ENCODE data around the gene TMEM63B.
"Not testable (repeated sequence)": the region's sequence is repeated elsewhere in the genome, so short reads cannot be mapped to it uniquely, and the experiment has no call there.

The TMEM63B gene

GRCh38 chr6:44127186-44128019, at the start of gene TMEM63B, which contains the start of gene MRPL14:
TMEM63B (plus strand) TSS chr6:44127554; CDS start chr6:44134585, 7,031 bp downstream.
MRPL14 (minus strand) TSS chr6:44127452; CDS start chr6:44116611, 10,841 bp downstream.
- peak; percentile 80 to 90 for DNase-seq (ENCODE audit: low read depth in 2 of 2)

DNA sequence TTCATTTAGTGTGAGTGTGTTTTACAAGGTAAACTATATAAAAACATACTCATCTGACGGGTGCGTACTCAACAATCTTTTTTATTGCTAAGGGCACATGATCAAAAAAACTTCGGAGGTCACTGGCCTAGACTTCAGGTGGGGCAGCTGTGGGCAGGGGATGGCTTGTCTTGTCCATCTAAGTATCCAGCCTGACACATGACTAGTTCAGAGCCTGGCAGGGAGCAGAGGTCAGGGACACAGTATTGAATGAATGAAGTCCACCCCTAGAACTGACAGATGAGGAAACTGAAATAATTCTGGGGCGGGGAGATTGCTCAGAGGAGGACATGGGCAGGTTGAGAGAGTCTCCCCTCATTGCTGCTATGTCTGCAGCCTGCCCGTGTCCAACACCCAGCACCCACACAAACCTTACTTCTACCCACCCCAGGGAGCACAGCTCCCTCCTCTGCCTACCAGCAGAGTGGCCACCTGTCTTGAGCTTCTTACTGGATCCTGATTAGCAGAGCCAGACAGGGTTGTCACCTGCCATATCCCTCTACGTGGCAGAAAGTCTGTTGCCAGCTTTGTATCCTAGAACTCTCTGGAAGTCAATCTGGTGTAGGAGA, 49.0 kb upstream of the TMEM63B start:
- DNase-seq (ENCODE audit: low read depth in 2 of 2): no peak

- peak; percentile 30 to 45 for DNase-seq (ENCODE audit: low read depth in 2 of 2)
Measured at GRCh38 chr6:44078827-44079671, 48.3 kb upstream of the TMEM63B start.

DNA sequence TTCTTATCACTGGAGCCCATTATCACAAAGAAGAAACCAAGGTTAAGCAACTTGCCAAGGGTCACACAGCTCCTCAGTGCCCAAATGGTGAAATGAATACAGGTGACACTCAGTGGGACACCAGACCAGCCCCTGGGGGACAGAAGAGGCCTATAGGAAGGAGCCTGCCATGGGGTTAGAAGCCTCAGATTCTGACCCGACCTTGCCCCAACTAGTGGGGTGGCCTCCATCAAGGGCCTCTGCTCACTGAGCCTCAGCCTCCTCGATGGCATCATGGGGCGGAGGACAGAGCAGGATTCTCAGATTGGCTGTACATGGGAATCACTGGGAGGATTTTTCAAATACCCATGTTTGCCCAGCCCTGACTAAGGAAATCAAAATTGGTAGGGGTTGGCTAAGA, 47.7 kb upstream of the TMEM63B start:
- DNase-seq (ENCODE audit: low read depth in 2 of 2): no peak

- no peak for DNase-seq (ENCODE audit: low read depth in 2 of 2)
Measured at GRCh38 chr6:44080561-44081521, 46.5 kb upstream of the TMEM63B start.

GRCh38 chr6:44081753-44082152, 45.6 kb upstream of the TMEM63B start:
- DNase-seq (ENCODE audit: low read depth in 2 of 2): no peak

DNA sequence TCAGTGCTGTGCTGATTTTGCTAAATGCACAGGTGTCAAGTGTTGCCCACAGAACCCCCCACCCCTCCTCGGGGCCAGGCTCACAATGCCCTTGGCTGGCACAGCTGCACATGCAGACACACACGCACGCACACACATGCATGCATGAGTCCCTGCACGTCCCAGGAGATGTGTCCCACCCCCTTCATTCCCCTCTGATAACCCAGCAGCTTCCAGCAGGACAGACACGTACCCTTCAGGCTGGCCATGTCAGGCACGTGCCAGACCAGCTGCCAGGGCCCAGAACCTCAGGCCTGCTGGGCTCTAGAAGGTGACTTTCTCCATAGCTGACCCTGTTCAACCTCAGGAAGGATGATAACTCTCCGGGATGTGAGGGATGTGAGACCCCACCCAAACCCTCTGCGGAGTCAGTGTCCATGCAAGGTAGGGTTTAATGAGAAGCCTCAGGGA, 44.5 kb upstream of the TMEM63B start:
- no peak for DNase-seq (ENCODE audit: low read depth in 2 of 2)

DNA sequence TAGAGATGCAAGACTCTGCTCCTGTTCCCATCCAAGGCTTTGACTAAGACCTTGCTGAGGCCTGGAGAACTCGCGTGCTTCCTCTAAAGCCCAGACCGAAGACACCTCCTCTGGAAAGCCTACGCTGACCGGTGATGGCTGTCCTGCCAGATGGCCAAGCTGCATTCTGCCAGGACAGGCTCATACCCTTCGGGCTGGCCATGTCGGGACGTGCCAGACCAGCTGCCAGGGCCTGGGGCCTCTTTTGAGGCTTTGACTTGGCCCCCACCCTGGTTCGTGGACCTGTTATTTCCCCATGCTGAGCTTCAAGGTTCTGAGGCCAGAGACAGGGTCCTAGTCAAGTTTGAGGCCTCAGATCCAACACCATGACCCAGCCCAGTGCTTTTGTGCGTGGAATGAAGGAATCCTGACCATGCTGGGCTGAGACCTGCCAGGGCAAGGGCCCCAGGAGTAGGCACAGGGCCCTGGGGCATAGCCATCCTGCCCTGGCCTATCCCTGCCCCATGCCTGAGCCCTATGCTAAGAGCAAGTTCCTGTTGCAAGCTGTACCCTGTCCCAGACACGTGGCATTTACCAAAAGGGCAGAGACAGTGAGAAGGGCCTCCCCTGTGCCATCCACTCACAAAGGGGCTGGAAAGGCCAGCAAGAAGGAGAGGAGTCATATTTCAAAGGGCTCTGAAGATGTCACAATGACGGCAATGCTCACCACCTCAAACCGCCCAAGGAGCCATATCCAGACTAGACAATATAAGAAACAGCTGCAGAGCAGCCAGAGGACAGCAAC, 42.9 kb upstream of the TMEM63B start:
- no peak for DNase-seq (ENCODE audit: low read depth in 2 of 2)

GRCh38 chr6:44085219-44085618, 42.1 kb upstream of the TMEM63B start:
- DNase-seq (ENCODE audit: low read depth in 2 of 2): no peak

DNA sequence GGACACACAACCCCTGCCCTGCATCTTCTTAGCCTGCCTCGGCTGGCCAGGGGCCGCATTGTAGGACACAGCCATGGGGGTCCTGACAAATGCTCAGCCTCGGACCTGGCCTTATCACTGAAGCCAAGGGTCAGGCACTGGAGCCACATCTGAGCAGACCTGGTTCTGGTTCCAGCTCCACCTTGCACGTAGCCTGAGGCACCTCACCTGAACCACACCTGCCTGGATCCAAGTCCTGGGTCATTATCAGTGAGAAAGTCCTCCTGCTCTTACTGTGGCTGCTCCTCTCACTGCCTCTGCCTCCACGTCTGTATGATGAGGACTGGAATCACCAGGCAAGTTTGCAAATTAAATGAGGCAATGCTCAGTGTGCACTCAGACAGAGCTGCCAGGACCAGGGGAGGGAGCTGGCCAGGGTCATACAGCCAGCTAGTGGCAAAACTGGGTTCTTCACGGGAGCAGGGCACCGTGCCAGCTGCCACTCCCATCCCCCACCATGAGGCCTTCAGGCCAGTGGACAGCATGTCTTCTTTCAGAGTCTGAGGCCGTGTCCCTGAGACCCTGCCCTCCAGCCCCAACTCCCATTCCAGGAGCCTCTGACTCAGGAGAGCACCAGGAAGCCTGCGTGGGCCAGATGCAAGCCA, 40.3 kb upstream of the TMEM63B start:
- no peak for DNase-seq (ENCODE audit: low read depth in 2 of 2)

GRCh38 chr6:44087623-44088022, 39.7 kb upstream of the TMEM63B start:
- no peak for DNase-seq (ENCODE audit: low read depth in 2 of 2)

GRCh38 chr6:44088827-44089590, 38.3 kb upstream of the TMEM63B start:
- DNase-seq (ENCODE audit: low read depth in 2 of 2): no peak

DNA sequence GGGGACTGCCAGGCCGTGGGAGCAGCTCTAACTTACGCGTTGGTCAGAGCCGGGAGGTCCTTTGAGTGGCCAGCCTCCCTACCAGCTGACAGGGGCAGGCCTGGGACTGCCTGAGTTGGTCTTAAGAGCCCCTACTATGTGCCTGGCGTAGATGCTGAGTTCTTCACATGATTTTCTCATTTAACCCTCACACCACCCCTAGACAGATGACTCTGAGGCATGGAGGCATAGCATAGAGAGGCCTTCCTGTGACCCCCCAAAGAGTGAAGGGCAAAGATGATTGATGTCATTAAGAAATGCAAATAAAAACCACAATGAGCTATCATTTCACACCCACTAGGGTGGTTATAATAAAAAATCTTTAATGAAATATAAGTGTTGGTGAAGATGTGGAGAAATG, 36.9 kb upstream of the TMEM63B start:
- DNase-seq (ENCODE audit: low read depth in 2 of 2): no peak

- not testable (repeated sequence) for DNase-seq (ENCODE audit: low read depth in 2 of 2)
Measured at GRCh38 chr6:44091356-44091755, 36.0 kb upstream of the TMEM63B start.

DNA sequence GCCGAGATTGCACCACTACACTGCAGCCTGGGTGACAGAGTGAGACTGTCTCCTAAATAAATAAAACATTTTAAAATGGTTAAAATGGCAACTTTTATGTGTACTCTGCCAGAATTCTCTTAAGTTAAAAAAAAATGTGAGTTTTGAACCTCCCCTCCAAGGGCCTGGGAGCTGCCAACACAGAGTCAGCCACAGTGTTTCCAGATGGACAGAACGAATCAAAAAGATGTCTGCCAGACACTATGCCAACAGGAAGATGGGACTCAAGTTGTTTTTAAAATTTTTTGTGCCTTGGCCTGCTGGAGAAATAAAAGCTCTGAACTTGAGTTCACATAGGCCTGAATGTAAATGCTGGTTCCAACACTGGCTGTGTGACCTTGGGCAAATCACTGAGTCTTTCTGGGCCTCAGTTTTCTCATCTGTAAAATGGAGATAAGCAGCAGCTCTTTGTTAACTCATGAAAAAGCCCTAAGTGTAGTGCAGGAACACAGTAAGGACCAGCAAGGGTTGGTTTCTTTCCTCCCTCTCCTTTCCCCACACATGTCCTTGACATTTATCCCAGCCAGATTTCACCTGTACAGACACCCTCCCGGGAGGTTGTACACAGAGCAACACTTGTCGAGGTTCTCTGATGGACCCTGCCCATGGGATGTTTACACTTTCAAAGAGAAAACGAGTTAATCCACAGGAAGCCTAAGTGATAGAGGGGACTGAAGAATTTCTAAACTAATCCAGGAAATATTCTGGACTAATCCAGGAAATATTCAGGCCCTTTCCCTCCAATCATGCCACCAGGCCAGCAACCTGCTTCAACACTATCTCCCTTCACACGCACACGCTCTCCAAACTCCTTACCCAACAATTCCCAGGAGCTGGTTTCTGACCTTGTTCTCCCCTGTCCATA, 35.1 kb upstream of the TMEM63B start:
- DNase-seq (ENCODE audit: low read depth in 2 of 2): no peak

DNA sequence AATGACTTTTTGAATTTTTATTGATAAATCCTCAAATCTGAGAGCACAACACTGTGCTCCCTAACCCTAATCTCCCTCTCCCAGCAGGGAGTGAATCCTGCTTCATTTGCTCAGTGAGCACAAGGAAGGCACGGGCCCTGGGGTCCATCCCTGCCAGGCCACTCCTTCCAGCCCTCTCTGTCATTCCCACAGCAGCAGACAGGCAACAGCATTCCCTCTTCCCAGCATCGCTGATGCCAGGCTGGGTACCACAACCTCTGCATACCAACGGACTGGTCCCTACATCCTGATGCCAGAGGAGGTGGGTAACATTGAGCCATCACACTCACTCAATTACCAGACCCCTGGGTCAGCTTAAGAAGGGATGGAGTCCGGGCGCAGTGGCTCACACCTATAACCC, 34.3 kb upstream of the TMEM63B start:
- DNase-seq (ENCODE audit: low read depth in 2 of 2): no peak

GRCh38 chr6:44093750-44094402, 33.5 kb upstream of the TMEM63B start:
- DNase-seq (ENCODE audit: low read depth in 2 of 2): no peak
